ENCODE data around the gene ATP5F1D. TPM values are rescaled to one million over a fixed set of nuclear protein-coding genes. Genes with fewer than 3 reads are reported as not detected.

ATP5F1D gene
- total RNA-seq, 2 donors from 2014 or later, result 40.4 to 45.1 TPM

DNA sequence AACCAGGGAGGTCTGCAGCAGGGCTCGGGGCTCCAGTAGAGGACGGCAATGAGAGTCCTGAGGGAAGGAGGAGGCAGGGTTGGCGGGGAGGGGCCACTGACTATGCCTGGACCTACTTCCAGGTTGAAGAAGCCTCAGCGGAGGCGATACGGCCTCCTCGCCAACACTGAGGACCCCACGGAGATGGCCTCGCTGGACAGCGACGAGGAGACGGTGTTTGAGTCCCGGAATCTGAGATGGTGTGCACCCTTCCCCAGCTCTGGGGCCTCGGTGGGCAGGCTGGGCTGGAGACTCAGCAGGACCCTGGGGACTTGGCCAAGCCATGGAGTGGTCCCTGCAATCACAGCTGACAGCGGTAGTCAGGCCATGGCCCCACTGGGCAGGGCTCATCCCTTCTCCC lies 35.5 kb downstream of the ATP5F1D start:
- H3K4me3 ChIP-seq, result no peak overlapping the region
- H3K4me1 ChIP-seq (ENCODE audit: control insufficient read depth in 1 of 2, low read depth in 2 of 2), result peaks cover 23 to 43% of the 10 kb centered on the region in 2 donors
- peaks cover 34% of the 10 kb centered on the region for H3K36me3 ChIP-seq
- TF ChIP-seq, protein P1, sequence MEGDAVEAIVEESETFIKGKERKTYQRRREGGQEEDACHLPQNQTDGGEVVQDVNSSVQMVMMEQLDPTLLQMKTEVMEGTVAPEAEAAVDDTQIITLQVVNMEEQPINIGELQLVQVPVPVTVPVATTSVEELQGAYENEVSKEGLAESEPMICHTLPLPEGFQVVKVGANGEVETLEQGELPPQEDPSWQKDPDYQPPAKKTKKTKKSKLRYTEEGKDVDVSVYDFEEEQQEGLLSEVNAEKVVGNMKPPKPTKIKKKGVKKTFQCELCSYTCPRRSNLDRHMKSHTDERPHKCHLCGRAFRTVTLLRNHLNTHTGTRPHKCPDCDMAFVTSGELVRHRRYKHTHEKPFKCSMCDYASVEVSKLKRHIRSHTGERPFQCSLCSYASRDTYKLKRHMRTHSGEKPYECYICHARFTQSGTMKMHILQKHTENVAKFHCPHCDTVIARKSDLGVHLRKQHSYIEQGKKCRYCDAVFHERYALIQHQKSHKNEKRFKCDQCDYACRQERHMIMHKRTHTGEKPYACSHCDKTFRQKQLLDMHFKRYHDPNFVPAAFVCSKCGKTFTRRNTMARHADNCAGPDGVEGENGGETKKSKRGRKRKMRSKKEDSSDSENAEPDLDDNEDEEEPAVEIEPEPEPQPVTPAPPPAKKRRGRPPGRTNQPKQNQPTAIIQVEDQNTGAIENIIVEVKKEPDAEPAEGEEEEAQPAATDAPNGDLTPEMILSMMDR (IDR thresholded peaks at IDR 0.05), result no peak
- no peak overlapping the region for H3K27ac ChIP-seq
- H3K27me3 ChIP-seq (replicated peaks; ENCODE audit: insufficient read depth), result no peaks in the 10 kb centered on the region
- no peak for ATAC-seq (ENCODE audit: insufficient number of reproducible peaks, low FRiP score, low read depth)
- H3K9me3 ChIP-seq, result no peaks in the 10 kb centered on the region
- DNase-seq (ENCODE audit: low spot score), result no peak

GRCh38 chr19:1278074-1278473 lies 36.5 kb downstream of the ATP5F1D start:
- peaks cover 26% of the 10 kb centered on the region for H3K36me3 ChIP-seq
- TF ChIP-seq, protein P1 (IDR thresholded peaks at IDR 0.05), result no peak
- H3K4me3 ChIP-seq, result no peak overlapping the region
- no peak overlapping the region for H3K27ac ChIP-seq
- no peaks in the 10 kb centered on the region for H3K27me3 ChIP-seq (replicated peaks; ENCODE audit: insufficient read depth)
- no peaks in the 10 kb centered on the region for H3K9me3 ChIP-seq
- ATAC-seq (ENCODE audit: insufficient number of reproducible peaks, low FRiP score, low read depth) (no peak), DNase-seq (ENCODE audit: low spot score) (no peak)
- peaks cover 19 to 33% of the 10 kb centered on the region in 2 donors for H3K4me1 ChIP-seq (ENCODE audit: control insufficient read depth in 1 of 2, low read depth in 2 of 2)

- Histone ChIP-seq H3K27ac (no peak overlapping the region), H3K36me3 (peaks cover 18% of the 10 kb centered on the region), H3K4me3 (no peak overlapping the region), H3K4me1 (ENCODE audit: control insufficient read depth in 1 of 2, low read depth in 2 of 2) (peaks cover 17 to 24% of the 10 kb centered on the region in 2 donors), H3K9me3 (no peaks in the 10 kb centered on the region), H3K27me3 (replicated peaks; ENCODE audit: insufficient read depth) (no peaks in the 10 kb centered on the region)
- no peak for DNase-seq (ENCODE audit: low spot score)
- no peak for ATAC-seq (ENCODE audit: insufficient number of reproducible peaks, low FRiP score, low read depth)
- TF ChIP-seq, protein P1 (IDR thresholded peaks at IDR 0.05), result no peak
These were observed 37.4 kb downstream of the ATP5F1D start for GRCh38 chr19:1278713-1279660.

DNA sequence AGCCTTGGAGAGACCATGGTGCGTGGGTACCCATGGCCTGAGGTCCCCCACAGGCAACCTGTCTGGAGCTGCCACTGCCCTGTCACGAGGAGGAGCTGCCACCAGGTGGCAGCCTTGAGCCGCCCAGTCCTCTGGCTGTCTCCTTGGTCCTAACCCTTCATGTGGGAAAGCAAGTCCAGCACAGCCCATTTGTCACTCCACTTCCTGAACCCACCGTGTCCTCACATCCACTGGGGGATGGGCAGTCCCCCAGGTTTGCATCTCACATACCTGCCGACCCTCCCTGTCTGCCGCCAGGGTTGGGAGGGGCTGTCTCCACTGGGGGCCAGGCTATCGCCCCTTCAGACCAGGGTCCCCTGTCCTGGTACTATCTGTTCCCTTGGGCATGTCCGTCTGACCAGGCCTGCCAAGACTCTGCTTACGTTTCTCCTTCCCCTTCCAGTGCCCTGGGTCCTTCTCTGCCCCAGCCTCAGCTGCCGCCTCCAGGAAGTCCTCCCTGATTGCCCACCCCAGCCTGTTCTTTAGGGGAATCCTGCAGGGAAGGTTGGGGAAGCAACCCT lies 38.3 kb downstream of the ATP5F1D start:
- no peak for DNase-seq (ENCODE audit: low spot score)
- Histone ChIP-seq H3K9me3 (no peaks in the 10 kb centered on the region), H3K4me3 (no peak overlapping the region), H3K36me3 (peaks cover 9% of the 10 kb centered on the region), H3K4me1 (ENCODE audit: control insufficient read depth in 1 of 2, low read depth in 2 of 2) (peaks cover 10 to 15% of the 10 kb centered on the region in 2 donors), H3K27me3 (replicated peaks; ENCODE audit: insufficient read depth) (peaks cover 7% of the 10 kb centered on the region), H3K27ac (no peak overlapping the region)
- peak; percentile 26 for ATAC-seq (ENCODE audit: insufficient number of reproducible peaks, low FRiP score, low read depth)
- TF ChIP-seq, protein P1 (IDR thresholded peaks at IDR 0.05), result peak; percentile 97
